Endothelial cell of umbilical vein (primary cell): ENCODE measurements around the gene WDR45.

Experiments
- EZH2 ChIP-seq: IDR thresholded peaks from 2 replicates; pipeline ENCODE4 v1.6.1; 2012; ENCODE audit warnings: borderline replicate concordance, low read depth, mild to moderate bottlenecking, moderate library complexity, low read length, inconsistent platforms; ENCODE audit not compliant: severe bottlenecking
- GATA2 ChIP-seq: IDR thresholded peaks from 2 replicates; pipeline ENCODE4 v1.7.0; 2011; ENCODE audit warnings: low read depth, mild to moderate bottlenecking, moderate library complexity, mixed read lengths, low read length; ENCODE audit not compliant: insufficient read length, insufficient read depth
- POLR2A ChIP-seq: IDR thresholded peaks from 2 replicates; pipeline ENCODE4 v1.6.1; 2012; ENCODE audit warnings: low read depth, mild to moderate bottlenecking, control low read depth, low read length
- POLR2AphosphoS5 ChIP-seq: IDR thresholded peaks from 2 replicates; pipeline ENCODE4 v1.6.1; 2012; ENCODE audit warnings: low read depth, mild to moderate bottlenecking, control low read depth, low read length, moderate library complexity; ENCODE audit not compliant: insufficient read depth
- TF ChIP-seq, protein P1 (sequence below), 2 donors: IDR thresholded peaks; 1 replicate in 1 of 2; 2 replicates in 1 of 2; pipeline ENCODE4 v1.5.1; 2011; ENCODE audit warnings: low read length in 2 of 2, mild to moderate bottlenecking in 2 of 2, moderate library complexity in 2 of 2, control low read depth in 1 of 2, inconsistent platforms in 1 of 2, low read depth in 1 of 2; ENCODE audit not compliant: insufficient read depth in 1 of 2; ENCODE audit errors: extremely low read depth in 1 of 2
- TF ChIP-seq, protein P2 (sequence below): IDR thresholded peaks from 2 replicates; pipeline ENCODE4 v1.6.1; 2011; ENCODE audit not compliant: insufficient read depth, insufficient read length

DNA sequence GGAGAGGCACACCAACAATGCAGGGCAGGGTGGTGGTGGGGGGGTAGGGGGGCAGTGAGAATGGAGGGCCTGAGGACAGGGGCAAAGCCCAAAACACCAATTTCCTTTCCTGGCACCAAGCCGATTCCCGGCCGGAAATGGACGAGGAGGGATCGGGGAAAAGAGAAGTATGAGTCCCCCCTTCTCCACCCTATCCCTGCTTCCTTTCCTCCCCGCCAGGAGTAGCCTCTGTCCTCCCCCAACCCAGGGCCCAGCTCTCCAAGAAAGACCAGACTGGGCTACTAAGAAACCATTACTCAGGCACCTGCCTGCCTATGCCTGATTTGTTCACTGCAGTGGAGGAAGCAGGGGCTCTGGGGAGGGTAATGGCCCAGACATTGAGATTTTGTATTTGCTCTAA is 20.5 kb downstream of the WDR45 start:
- no peak for TF ChIP-seq POLR2A
- TF ChIP-seq, protein P1, sequence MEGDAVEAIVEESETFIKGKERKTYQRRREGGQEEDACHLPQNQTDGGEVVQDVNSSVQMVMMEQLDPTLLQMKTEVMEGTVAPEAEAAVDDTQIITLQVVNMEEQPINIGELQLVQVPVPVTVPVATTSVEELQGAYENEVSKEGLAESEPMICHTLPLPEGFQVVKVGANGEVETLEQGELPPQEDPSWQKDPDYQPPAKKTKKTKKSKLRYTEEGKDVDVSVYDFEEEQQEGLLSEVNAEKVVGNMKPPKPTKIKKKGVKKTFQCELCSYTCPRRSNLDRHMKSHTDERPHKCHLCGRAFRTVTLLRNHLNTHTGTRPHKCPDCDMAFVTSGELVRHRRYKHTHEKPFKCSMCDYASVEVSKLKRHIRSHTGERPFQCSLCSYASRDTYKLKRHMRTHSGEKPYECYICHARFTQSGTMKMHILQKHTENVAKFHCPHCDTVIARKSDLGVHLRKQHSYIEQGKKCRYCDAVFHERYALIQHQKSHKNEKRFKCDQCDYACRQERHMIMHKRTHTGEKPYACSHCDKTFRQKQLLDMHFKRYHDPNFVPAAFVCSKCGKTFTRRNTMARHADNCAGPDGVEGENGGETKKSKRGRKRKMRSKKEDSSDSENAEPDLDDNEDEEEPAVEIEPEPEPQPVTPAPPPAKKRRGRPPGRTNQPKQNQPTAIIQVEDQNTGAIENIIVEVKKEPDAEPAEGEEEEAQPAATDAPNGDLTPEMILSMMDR (IDR thresholded peaks at IDR 0.05; ENCODE audit: extremely low read depth in 1 of 2, insufficient read depth in 1 of 2, low read depth in 1 of 2, low read length in 2 of 2) = no peak
- no peak for TF ChIP-seq POLR2AphosphoS5
- TF ChIP-seq GATA2 = no peak
- no peak for TF ChIP-seq EZH2
- TF ChIP-seq, protein P2, sequence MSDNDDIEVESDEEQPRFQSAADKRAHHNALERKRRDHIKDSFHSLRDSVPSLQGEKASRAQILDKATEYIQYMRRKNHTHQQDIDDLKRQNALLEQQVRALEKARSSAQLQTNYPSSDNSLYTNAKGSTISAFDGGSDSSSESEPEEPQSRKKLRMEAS = no peak
